MG63 (cell line): ENCODE measurements around the gene PRDM1. TPM values are rescaled to one million over a fixed set of nuclear protein-coding genes. Genes with fewer than 3 reads are reported as not detected.
"Not testable (repeated sequence)": the region's sequence is repeated elsewhere in the genome, so short reads cannot be mapped to it uniquely, and the experiment has no call there.

Experiments
- DNase-seq: peaks from one replicate; pipeline ENCODE4 v3.0.0-alpha.2; 2020
- H3K27me3 ChIP-seq: fragments of 250-450 bp; sonication (Bioruptor Pico); 2 replicates; pipeline ENCODE4 v1.5.1; 2020; ENCODE audit warnings: mild to moderate bottlenecking, moderate library complexity
- H3K36me3 ChIP-seq: fragments of 250-450 bp; sonication (Bioruptor Pico); 2 replicates; pipeline ENCODE4 v1.5.1; 2020; ENCODE audit warnings: mild to moderate bottlenecking, moderate library complexity
- H3K4me3 ChIP-seq: fragments of 250-450 bp; sonication (Bioruptor Pico); 2 replicates; pipeline ENCODE4 v1.5.1; 2020; ENCODE audit warnings: mild to moderate bottlenecking, moderate library complexity
- H3K9me3 ChIP-seq: fragments of 250-450 bp; sonication (Bioruptor Pico); 2 replicates; pipeline ENCODE4 v1.5.1; 2020; ENCODE audit warnings: mild to moderate bottlenecking, moderate library complexity
- total RNA-seq: library from RNA; depleted of rRNA; stranded (reverse); fragments of >200 nt; shearing (Covaris generic); gene quantifications from 2 replicates; pipeline ENCODE4 v1.2.3, GENCODE V29; 2014; ENCODE audit warnings: low replicate concordance

Gene PRDM1
- total RNA-seq, 1 experiment from 2014 or later = not detected

DNA sequence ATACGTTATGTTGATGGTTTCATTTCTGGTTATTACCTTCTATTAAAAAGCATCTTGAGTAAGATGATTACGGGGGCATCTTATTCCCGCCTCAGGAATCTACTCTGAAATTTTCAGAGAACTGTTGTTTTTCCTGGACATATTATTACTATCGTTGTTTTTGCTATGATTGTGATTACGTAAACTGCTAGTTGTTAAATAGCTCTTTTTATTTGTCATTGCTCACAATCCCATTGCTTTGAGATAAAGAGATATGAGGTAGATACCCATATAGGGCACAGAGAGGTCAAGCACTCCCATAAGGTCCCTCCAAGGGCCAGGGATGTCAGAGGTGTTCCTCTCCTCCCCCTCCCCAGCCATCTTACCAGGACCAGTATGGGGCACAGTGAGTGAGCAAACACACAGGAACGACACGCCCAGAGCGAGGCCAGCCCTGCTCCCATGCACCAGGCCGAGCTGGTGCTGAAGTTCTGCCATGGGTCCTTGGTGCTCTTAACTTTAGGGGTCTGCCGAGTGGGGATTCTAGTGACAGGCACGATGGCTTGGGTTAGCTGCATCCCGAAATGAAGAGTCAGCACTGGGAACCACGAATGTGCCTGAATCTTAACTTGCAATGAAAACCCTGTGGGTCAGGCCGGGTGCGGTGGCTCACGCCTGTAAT is 49.9 kb downstream of the PRDM1 start:
- Histone ChIP-seq H3K27me3 (no peaks in the 10 kb centered on the region), H3K9me3 (no peaks in the 10 kb centered on the region), H3K4me3 (no peak overlapping the region), H3K36me3 (no peaks in the 10 kb centered on the region)
- DNase-seq = no peak

DNA sequence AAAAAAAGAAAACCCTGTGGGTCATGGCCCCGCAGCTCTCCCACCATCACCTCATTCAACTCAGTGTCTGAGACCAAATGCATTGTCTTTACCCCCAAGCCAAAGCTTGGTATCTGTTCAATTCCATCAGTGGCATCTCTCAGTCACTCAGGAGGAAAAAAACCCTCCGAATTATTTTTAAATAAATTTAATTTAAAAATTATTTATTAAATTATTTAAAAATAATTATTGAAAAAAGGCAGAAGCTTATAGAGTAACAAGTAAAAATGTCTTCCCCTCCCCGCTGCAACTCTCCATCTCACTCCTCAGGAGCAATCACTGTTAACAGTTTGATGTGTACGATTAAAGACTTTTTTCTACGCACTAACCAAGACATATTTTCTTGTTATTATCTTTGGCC is 50.7 kb downstream of the PRDM1 start:
- no peaks in the 10 kb centered on the region for H3K36me3 ChIP-seq
- no peak for DNase-seq
- no peaks in the 10 kb centered on the region for H3K27me3 ChIP-seq
- H3K9me3 ChIP-seq = no peaks in the 10 kb centered on the region
- H3K4me3 ChIP-seq = no peak overlapping the region

DNA sequence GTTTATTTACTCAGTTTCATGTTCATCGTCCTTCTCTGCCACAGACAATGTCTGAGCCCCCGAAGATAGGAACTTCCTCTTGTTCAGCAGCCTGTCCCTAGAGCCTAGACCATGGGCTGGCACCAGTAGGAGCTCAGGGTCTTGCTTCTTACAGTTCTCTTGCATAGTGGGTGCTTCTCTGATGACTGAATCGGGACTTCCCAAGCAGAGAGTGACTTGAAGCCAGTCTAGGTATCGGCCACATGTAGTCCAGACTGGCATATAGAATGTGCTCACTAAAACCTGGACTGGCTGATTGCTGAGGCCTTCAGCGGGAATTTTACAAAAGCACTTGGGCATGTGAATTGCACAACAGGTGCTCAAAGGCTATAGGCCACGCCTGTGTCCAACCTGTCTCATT is 52.0 kb downstream of the PRDM1 start:
- H3K36me3 ChIP-seq = no peaks in the 10 kb centered on the region
- no peak for DNase-seq
- H3K9me3 ChIP-seq = no peaks in the 10 kb centered on the region
- no peak overlapping the region for H3K4me3 ChIP-seq
- no peaks in the 10 kb centered on the region for H3K27me3 ChIP-seq

DNA sequence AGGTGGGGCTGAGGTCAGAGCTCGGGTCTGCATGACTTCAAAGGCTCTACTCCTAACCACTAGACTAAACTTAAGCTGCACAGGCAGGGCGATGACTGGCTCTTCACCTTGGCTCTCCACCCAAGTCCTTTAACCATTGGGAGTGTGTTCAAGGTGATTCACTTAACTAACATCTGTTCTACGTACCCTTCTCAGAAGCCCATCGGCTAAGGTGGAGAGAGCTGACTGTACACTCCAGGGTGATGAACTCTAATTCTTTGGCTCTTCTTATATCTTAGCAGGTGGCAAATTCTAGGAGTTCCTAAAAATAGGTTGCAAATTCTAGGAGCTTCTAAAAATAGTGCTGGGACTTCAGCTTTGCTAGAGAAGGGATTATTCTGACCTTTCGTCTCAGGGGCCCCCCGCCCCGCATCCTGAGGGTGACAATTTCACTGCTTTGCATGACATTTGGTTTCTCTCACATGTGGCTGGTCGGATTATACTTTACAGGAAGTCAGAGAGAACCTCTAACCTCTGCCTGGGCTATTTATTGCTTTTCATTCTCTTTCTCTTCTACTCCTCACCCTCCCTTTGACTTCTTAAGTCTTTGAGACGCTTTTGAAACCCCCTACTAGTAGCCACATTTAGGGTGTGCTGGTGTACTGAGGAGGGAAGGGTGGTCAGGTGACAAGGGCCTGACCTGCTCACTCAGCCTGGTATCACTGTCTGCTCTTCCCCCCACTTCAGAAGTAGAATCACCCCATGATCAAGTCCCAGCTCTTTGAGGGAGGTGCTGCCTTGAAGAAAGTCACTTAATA is 55.5 kb downstream of the PRDM1 start:
- DNase-seq = no peak
- no peaks in the 10 kb centered on the region for H3K36me3 ChIP-seq
- no peaks in the 10 kb centered on the region for H3K27me3 ChIP-seq
- H3K9me3 ChIP-seq = no peaks in the 10 kb centered on the region
- no peak overlapping the region for H3K4me3 ChIP-seq

DNA sequence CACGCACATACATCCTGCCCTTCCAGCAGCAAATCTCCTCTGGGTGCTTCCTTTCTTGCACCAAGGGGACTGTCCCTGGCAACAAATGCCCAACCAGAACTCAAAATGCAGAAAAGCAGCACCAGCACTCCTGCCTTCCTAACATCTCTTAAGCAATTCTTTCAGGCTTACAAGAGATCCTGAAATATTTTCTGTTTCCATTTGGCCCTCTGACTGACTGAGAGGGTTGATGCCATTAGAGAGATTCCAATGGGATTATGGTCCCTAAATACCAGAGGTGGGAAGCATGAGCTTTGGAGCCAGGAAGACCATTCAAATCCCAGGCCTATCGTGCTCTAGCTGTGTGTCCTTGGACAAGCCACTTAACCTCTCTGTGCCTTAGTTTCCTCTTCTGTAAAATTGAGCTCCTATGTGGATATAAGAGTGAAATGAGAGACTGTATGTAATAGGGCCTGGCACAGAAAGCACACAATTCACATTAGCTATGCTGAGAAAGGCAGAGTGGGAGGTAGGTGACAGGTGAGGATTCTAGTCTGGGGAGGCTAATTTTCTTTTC is 56.8 kb downstream of the PRDM1 start:
- no peak overlapping the region for H3K4me3 ChIP-seq
- no peaks in the 10 kb centered on the region for H3K36me3 ChIP-seq
- no peaks in the 10 kb centered on the region for H3K27me3 ChIP-seq
- H3K9me3 ChIP-seq = no peaks in the 10 kb centered on the region
- DNase-seq = no peak

DNA sequence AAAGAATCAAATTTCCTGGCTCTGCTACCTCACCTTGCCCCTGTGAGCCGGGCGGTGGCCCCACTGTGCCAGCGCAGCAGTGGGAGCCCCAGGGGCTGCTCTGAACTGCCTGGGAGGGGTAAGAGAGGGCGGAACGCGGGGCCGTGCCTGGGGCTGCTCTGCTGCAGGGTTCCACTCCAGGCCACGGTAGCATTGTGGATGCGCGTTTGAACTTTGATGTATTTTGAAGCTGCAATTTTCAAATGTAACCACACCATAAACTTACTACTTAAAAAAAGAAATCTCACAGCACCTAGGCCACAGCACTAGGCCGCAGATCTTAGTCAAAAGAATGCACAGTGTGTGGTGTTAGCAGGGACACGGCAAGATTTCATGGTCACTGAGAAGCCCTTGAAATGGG is 57.5 kb downstream of the PRDM1 start:
- H3K9me3 ChIP-seq = no peaks in the 10 kb centered on the region
- no peaks in the 10 kb centered on the region for H3K27me3 ChIP-seq
- DNase-seq = no peak
- H3K4me3 ChIP-seq = no peak overlapping the region
- no peaks in the 10 kb centered on the region for H3K36me3 ChIP-seq

DNA sequence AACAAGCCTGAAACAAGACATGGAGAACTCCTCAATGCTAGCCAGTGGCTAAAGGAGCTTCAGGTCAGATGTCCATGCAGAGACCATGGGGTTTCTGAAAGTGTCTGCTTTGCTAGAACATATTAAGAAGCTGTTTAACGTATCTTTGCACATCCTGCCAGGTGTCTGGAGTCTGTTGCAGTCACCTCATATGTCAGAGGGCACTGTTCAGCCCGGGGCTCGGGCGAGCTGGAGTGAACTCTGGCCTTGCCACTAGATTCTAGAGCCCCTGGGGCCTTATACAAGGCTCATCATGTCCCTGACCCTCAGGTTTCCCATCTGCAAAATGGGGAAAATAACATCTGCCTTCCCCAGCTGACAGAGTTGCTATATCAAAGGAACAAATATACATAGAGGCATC is 59.0 kb downstream of the PRDM1 start:
- Histone ChIP-seq H3K9me3 (no peaks in the 10 kb centered on the region), H3K36me3 (no peaks in the 10 kb centered on the region), H3K4me3 (no peak overlapping the region), H3K27me3 (no peaks in the 10 kb centered on the region)
- no peak for DNase-seq

DNA sequence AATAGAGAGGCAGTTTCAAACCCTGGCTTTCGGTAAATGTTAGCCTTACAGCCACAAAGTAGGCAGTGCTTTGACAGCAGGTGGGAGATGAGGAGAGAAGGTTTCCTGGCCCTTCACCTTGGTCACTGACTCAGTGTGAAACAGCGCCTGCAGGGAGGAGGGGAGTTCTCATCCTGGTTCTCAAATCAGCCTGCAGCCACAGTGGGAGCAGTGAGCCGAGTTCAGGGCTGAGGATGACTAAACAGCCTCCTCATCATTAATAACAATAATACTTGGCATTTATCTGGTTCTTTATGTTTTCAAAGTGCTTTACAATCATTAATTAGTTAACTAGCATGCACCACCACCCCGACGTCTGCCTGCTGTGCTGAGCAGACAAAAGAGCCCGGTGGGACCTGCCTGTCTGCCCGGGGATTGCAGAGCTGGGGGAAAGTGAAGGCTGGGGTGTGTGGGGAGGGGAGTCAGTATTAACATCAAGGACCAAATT is 59.6 kb downstream of the PRDM1 start:
- H3K9me3 ChIP-seq = no peaks in the 10 kb centered on the region
- no peaks in the 10 kb centered on the region for H3K36me3 ChIP-seq
- H3K27me3 ChIP-seq = no peaks in the 10 kb centered on the region
- DNase-seq = no peak
- no peak overlapping the region for H3K4me3 ChIP-seq

DNA sequence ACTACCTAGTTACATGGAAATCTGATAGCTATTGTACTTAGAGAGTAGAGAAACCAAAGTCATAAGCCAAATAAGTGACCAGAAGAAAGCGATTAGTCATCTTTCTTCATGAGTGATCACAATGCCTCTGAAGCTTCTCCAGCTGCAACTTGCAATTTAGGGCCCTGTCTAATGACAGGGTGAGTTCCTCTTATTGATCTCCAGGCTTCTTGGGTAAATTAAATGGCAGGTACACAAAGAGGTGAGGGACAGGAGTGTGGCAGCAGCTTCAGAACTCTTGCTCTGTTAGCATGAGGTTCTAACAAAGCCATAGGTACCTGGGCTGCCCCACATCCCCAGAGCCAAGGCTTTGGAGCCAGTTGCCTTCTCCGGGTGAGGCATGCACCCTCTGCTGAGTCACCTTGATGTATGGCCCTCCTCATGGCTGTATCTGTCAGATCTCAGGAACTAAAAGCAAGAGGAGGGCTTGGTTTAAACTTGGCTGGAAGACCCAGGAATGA is 60.8 kb downstream of the PRDM1 start:
- Histone ChIP-seq H3K27me3 (no peaks in the 10 kb centered on the region), H3K4me3 (no peak overlapping the region), H3K9me3 (no peaks in the 10 kb centered on the region), H3K36me3 (no peaks in the 10 kb centered on the region)
- peak; percentile 40 for DNase-seq

DNA sequence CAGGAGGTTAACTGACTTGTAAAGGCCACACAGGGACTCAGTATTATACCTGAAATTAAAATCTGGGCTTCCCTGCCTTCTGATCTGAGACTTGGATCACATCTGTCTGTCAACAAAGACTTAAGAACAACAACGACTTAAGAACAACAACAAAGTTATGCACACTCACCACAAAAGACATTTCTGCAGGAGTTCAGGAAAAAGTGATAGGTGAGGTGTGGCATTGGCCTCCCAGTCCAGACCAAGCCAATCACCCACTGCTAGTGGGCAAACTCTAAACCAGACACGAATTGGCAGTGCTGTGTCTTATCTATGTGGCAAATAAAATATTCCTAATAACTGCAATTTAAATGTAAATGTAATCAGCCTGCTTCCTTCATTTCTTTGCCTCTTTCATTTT is 61.3 kb downstream of the PRDM1 start:
- Histone ChIP-seq H3K36me3 (no peaks in the 10 kb centered on the region), H3K9me3 (no peaks in the 10 kb centered on the region), H3K4me3 (no peak overlapping the region), H3K27me3 (no peaks in the 10 kb centered on the region)
- no peak for DNase-seq

DNA sequence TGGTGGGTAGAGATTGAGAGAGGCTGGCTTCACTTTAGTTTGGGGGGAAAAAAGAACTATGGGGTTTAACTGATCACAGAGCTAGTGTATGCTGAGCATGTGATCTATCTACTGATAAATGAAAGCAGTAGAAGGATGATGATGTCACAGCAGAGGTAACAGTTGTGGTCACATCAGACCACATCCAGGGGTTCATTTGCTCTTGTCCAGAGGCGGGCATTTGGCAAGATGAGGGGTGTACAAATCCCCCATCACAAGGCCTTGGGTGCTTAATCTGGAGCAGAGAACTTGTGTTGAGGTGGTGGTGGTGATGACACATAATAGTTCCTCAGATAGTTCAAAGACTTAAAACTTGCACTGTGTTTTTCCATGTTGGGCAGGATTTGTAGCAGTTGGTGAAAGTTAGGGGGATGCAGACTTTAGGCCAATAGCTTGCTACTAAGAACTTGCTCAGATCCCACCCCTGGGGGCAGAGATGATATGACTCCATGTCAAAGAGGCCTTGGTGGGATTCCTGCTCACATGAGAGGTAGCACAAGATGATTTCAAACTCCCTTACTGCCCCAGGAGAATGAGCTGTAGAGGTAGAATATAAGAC is 63.4 kb downstream of the PRDM1 start:
- H3K36me3 ChIP-seq = no peaks in the 10 kb centered on the region
- H3K27me3 ChIP-seq = no peaks in the 10 kb centered on the region
- no peak overlapping the region for H3K4me3 ChIP-seq
- no peaks in the 10 kb centered on the region for H3K9me3 ChIP-seq
- DNase-seq = no peak

DNA sequence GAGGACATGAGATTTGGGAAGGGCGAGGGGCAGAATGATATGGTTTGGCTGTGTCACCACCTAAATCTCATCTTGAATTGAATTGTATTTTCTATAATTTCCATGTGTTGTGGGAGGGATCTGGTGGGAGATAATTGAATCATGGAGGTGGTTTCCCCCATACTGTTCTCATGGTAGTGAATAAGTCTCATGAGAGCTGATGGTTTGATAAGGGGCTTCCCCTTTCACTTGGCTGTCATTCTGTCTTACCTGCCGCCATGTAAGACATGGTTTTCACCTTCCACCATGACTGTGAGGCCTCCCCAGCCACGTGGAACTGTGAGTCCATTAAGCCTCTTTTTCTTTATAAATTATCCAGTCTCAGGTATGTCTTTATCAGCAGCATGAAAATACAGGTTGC is 66.3 kb downstream of the PRDM1 start:
- H3K36me3 ChIP-seq, DNase-seq, H3K27me3 ChIP-seq, H3K4me3 ChIP-seq, H3K9me3 ChIP-seq: not testable (repeated sequence)

DNA sequence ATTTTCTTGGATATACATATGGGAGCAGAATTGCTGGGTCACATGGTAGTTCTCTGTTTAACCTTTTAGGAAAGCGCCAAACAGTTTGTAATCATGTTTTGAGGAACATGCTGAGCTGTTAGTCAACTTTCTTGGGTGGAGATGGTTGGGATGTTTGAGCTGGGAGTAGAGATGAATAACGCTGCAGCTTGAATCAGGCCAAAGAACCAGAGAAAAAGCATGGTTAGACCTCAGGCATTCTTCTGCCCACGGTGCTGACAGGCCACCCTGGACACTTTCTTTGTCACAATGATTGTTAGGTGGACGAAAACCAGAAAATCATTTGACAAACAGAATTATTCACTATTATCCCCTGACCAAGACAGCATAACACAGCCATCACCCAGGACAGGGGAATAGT is 66.8 kb downstream of the PRDM1 start:
- no peaks in the 10 kb centered on the region for H3K27me3 ChIP-seq
- no peak for DNase-seq
- H3K36me3 ChIP-seq = no peaks in the 10 kb centered on the region
- no peaks in the 10 kb centered on the region for H3K9me3 ChIP-seq
- no peak overlapping the region for H3K4me3 ChIP-seq

DNA sequence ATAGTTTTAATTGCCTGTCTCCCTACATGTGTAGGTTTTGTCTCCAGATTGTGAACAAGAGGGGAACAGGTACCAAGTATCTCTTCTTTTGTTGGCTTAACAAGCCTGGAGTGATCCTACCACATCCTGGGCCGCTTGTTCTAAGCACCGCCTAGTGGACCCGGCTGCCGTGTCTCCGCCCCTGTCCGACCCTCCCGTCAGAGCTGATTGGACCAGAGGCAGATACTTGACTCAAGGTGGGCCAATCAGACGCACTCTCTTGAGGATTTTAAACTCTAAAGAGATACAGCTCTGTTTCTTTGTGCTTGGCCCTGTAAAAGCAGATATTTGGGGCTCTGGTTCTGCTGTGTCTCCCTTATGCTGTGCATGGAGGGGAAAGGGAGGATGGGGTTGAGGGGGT is 68.2 kb downstream of the PRDM1 start:
- Histone ChIP-seq H3K4me3 (no peak overlapping the region), H3K27me3 (no peaks in the 10 kb centered on the region), H3K36me3 (no peaks in the 10 kb centered on the region), H3K9me3 (no peaks in the 10 kb centered on the region)
- DNase-seq = no peak

DNA sequence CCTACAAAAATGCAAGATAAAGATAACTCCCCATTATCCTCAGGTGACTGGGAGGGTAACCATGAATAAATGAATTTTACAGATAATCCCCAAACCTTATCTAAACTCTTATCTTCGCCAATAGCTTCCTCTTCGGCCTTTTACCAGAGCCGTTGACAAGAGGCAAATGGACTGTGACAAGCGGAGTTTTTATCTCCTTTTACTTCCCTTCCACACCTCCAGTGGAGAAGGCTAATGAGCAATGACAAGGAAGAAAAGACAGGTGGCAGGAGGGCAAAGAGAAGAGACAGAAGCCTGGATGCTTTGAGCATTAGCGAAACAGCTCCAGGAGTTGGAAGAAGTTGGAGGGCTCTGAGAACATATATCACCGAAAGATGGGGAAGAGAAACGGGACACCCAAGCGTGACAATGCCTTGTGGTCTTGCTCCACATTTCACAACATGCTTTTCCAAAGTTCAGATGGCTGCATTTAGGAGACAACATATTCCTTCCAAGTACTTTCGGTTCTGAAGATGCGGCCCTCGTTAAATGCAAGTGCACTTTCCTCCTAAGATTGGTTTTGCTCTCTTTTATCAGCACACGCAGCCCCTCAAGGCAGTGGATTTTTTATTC is 69.2 kb downstream of the PRDM1 start:
- no peaks in the 10 kb centered on the region for H3K9me3 ChIP-seq
- H3K27me3 ChIP-seq = no peaks in the 10 kb centered on the region
- H3K4me3 ChIP-seq = no peak overlapping the region
- no peak for DNase-seq
- no peaks in the 10 kb centered on the region for H3K36me3 ChIP-seq

DNA sequence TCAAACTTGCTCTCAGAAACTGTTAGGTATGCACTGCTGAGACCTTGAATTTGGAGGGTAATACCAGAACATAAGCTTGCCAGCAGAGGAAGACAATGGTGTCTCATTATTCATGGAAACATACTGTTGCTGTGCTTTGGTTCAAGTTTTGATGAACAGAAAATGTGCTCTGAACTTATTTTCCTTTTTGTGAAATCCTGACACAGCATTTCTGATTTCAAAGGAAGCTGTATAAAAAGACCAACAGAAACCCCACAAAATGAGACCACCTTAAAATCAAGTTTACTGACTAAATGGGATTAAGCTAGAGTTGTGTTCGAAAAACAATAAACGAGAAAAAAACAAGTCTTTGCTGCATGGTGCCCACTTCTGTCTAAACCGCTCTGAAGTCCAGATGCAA is 70.3 kb downstream of the PRDM1 start:
- Histone ChIP-seq H3K4me3 (no peak overlapping the region), H3K36me3 (no peaks in the 10 kb centered on the region)

DNA sequence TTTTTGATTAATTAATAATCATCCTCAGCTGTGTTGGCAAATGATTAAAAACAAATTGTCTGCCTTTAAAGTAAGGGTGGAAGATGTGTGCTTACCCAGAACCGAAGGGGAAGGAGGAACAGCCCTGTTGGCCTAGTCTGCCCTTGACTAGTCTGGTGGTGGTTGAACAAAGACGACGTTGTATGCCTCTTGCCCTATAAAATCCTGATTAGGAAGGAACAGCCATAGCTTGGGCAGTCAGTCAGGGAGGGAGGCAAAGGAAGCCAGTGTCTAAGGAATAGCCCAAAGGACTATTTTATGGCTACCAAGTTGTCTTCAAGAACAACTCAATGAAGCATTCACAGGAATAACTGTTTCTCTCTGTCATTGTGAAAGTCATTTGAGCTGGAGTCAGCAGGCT is 70.7 kb downstream of the PRDM1 start:
- Histone ChIP-seq H3K36me3 (no peaks in the 10 kb centered on the region), H3K27me3 (no peaks in the 10 kb centered on the region), H3K4me3 (no peak overlapping the region), H3K9me3 (no peaks in the 10 kb centered on the region)
- no peak for DNase-seq

More for the DNA sequence above, 70.3 kb downstream of the PRDM1 start:
- no peaks in the 10 kb centered on the region for H3K27me3 ChIP-seq
- DNase-seq = no peak
- no peaks in the 10 kb centered on the region for H3K9me3 ChIP-seq
